C4-2B (cell line): ENCODE measurements around the gene DBH.

Experiments used
- CTCF ChIP-seq: fragments of 450-650 bp; conservative IDR thresholded peaks from 2 replicates; pipeline ENCODE4 v1.5.1; 2017; ENCODE audit warnings: mild to moderate bottlenecking
- ZFX ChIP-seq: fragments of 450-650 bp; IDR thresholded peaks from 2 replicates; pipeline ENCODE4 v1.6.1; 2017

GRCh38 chr9:133609311-133610098 is 26.7 kb upstream of the DBH start, which contains the start of gene FAM163B:
- TF ChIP-seq CTCF (no peak), ZFX (no peak)
